Body of pancreas (tissue), 4 donors: ENCODE measurements around the gene PAX2. TPM values are rescaled to one million over a fixed set of nuclear protein-coding genes. Genes with fewer than 3 reads are reported as not detected.

Experiments
- ATAC-seq: fragments of 150-250 bp; one replicate; pipeline ENCODE4 v1.9.1; 2016
- DNase-seq, 4 donors: peaks; one replicate each; pipeline ENCODE4 v3.0.0-alpha.2; 2019
- H3K27ac ChIP-seq, 4 donors: fragments of 200-600 bp; sonication (generic); 1 replicate in 3 of 4; 2 replicates in 1 of 4; pipeline versions ENCODE4 v1.5.1 to v1.6.1; 2016 to 2019; ENCODE audit warnings: mild to moderate bottlenecking in 1 of 4, mixed read lengths in 1 of 4, moderate library complexity in 1 of 4
- H3K27me3 ChIP-seq, 2 donors: fragments of 200-600 bp; sonication (generic); one replicate each; pipeline ENCODE4 v1.6.0; 2016; ENCODE audit warnings: mild to moderate bottlenecking in 1 of 2
- H3K36me3 ChIP-seq, 2 donors: fragments of 200-600 bp; sonication (generic); replicated peaks in 1 of 2; 2 replicates each; pipeline ENCODE4 v1.5.1; 2016; ENCODE audit warnings: low read depth in 2 of 2; ENCODE audit not compliant: insufficient read depth in 1 of 2
- H3K4me1 ChIP-seq: fragments of 200-600 bp; sonication (generic); one replicate; pipeline ENCODE4 v1.6.0; 2016
- H3K4me3 ChIP-seq, 2 donors: fragments of 200-600 bp; sonication (generic); 1 replicate in 1 of 2; 2 replicates in 1 of 2; pipeline ENCODE4 v1.5.1; 2016 to 2019
- H3K9me3 ChIP-seq, 3 donors: fragments of 200-600 bp; sonication (generic); 1 replicate in 2 of 3; 2 replicates in 1 of 3; pipeline ENCODE4 v1.5.1; 2016
- POLR2A ChIP-seq, 3 donors: fragments of 450-650 bp; IDR thresholded peaks; one replicate each; pipeline ENCODE4 v1.6.1; 2016; ENCODE audit warnings: antibody characterized with exemption in 3 of 3, mild to moderate bottlenecking in 2 of 3
- WGBS, 2 donors: methylation state at CpG; one replicate each; pipeline ENCODE4 v1.1.5; 2017; 5-methylcytosine and 5-hydroxymethylcytosine counted together
- intact Hi-C: fragments of 100-400 bp; cut with DNase I; formaldehyde crosslinking; loops from one replicate; pipeline ENCODE4 v1.15.1; 2023
- total RNA-seq, 2 donors: library from RNA; depleted of rRNA; stranded (reverse); fragments of >200 nt; gene quantifications; one replicate each; pipeline ENCODE4 v1.1.0, GENCODE V29; 2016
- TF ChIP-seq, protein P1 (sequence below), 7 experiments: fragments of 450-650 bp in 4 of 7; fragments of 200-600 bp in 3 of 7; sonication (generic) in 3 of 7; IDR thresholded peaks; one replicate each; pipeline ENCODE4 v1.5.1; 2016 to 2019; ENCODE audit warnings: antibody characterized with exemption in 7 of 7

Gene PAX2
- total RNA-seq, 2 donors from 2014 or later: under 0.01 TPM; not detected in 1

DNA sequence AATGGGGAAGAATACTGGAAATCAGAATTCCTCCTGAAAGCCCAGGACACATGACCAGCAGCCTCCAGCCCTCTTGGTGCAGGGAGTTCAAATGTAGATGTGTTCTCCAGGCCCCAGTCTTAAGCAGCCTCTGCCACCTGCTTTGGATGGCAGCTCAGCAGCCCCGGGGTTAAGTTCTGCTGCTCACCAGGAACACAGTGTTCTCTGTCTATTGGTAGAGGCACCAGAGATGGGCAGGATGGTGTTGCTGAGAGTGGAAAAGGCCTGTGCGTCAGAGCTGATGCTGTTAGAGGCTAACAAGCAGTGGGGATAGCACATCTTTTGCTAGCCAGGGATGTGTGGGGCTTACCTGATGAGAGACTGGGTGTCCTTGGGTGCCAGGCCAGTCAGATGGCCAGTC, 56.8 kb downstream of the PAX2 start:
- intact Hi-C loops: no loop called here
- 75% methylated on average over 2 of the region's 2 CpGs; no CpG with 5 or more reads in 1 of the 2 donors for WGBS, 2 donors
- ATAC-seq: no peak
- H3K9me3 ChIP-seq: no peaks in the 10 kb centered on the region
- H3K4me1 ChIP-seq: no peaks in the 10 kb centered on the region
- TF ChIP-seq, protein P1, sequence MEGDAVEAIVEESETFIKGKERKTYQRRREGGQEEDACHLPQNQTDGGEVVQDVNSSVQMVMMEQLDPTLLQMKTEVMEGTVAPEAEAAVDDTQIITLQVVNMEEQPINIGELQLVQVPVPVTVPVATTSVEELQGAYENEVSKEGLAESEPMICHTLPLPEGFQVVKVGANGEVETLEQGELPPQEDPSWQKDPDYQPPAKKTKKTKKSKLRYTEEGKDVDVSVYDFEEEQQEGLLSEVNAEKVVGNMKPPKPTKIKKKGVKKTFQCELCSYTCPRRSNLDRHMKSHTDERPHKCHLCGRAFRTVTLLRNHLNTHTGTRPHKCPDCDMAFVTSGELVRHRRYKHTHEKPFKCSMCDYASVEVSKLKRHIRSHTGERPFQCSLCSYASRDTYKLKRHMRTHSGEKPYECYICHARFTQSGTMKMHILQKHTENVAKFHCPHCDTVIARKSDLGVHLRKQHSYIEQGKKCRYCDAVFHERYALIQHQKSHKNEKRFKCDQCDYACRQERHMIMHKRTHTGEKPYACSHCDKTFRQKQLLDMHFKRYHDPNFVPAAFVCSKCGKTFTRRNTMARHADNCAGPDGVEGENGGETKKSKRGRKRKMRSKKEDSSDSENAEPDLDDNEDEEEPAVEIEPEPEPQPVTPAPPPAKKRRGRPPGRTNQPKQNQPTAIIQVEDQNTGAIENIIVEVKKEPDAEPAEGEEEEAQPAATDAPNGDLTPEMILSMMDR (IDR thresholded peaks at IDR 0.05): no peak
- TF ChIP-seq POLR2A (IDR thresholded peaks at IDR 0.05): no peak
- no peak overlapping the region for H3K27ac ChIP-seq
- no peak for DNase-seq
- H3K36me3 ChIP-seq: no peaks in the 10 kb centered on the region
- no peak overlapping the region for H3K4me3 ChIP-seq
- H3K27me3 ChIP-seq: no peaks in the 10 kb centered on the region

DNA sequence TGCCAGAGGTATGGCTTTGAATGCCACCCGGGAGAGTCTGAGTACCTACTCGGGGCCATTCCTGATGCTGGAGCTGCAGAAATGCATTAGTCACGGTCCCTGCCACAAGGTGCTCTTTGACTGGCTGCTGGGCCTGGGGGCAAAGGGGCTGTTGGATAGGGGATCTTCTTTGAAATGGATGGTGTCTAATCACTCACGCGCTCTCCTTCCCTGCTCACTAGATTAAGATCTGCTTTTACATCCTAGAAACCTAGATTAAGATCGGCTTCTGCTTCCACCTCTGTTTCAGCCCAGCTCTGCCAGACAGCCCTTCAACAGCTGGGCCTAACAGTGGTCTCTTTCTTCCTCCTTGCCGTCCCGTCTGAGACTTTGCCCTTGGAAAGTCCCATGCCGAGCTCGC, 57.2 kb downstream of the PAX2 start:
- Histone ChIP-seq H3K27ac (no peak overlapping the region), H3K9me3 (no peaks in the 10 kb centered on the region), H3K27me3 (no peaks in the 10 kb centered on the region), H3K4me1 (no peaks in the 10 kb centered on the region), H3K4me3 (no peak overlapping the region), H3K36me3 (no peaks in the 10 kb centered on the region)
- no peak for ATAC-seq
- no peak for TF ChIP-seq POLR2A (IDR thresholded peaks at IDR 0.05)
- TF ChIP-seq, protein P1 (IDR thresholded peaks at IDR 0.05): no peak
- 67 to 69% methylated on average over 7 to 10 of the region's 10 CpGs for WGBS, 2 donors
- intact Hi-C loops: no loop called here
- no peak for DNase-seq

DNA sequence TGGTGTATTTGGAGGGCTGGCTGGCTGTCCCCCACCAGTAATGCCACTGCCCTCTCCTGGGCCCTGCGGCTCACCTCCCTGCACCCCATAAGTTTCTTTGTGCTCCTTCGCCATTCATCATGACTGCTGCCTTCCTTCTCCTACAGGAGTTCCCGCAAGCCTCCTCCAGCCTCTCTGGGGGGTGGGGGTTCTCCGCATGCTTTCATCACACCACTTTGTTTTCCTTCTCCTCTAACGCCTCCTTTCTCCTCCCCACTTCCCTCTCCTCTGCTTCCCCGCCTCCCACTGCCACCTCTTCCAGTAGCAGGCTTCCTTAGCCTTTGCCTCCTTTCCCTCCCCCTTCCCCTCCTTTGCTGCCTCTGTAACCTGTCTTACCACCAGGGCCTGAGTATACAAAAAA, 58.1 kb downstream of the PAX2 start:
- intact Hi-C loops: no loop called here
- Histone ChIP-seq H3K27me3 (no peaks in the 10 kb centered on the region), H3K9me3 (no peaks in the 10 kb centered on the region), H3K4me1 (no peaks in the 10 kb centered on the region), H3K27ac (no peak overlapping the region), H3K4me3 (no peak overlapping the region), H3K36me3 (no peaks in the 10 kb centered on the region)
- no peak for ATAC-seq
- TF ChIP-seq, protein P1 (IDR thresholded peaks at IDR 0.05): no peak
- TF ChIP-seq POLR2A (IDR thresholded peaks at IDR 0.05): no peak
- no peak for DNase-seq
- WGBS, 2 donors: 65 to 66% methylated on average over 6 of the region's 6 CpGs

DNA sequence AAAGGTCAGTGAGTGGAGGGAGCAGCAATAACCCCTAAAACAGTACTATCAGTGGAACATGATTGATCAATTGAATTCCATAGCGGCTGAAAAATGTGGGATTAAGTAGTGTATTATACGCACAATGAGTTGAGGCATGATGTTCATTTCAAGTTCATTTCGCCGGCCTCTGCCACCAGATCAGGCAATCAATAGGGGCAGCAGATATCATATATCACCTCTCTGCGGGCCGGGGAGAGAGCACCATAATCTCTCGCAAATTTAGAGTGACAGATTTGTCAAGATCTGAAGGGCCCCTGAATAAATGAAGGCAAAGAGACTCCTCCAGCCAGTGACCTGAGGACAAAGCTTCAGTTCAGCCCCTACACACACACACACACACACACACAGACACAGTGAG, 58.5 kb downstream of the PAX2 start:
- TF ChIP-seq, protein P1 (IDR thresholded peaks at IDR 0.05): no peak
- TF ChIP-seq POLR2A (IDR thresholded peaks at IDR 0.05): no peak
- H3K4me3 ChIP-seq: no peak overlapping the region
- H3K27ac ChIP-seq: no peak overlapping the region
- intact Hi-C loops: no loop called here
- H3K9me3 ChIP-seq: no peaks in the 10 kb centered on the region
- H3K36me3 ChIP-seq: no peaks in the 10 kb centered on the region
- H3K27me3 ChIP-seq: no peaks in the 10 kb centered on the region
- ATAC-seq: no peak
- no peak for DNase-seq
- H3K4me1 ChIP-seq: no peaks in the 10 kb centered on the region
- 36 to 53% methylated on average over 7 of the region's 7 CpGs for WGBS, 2 donors

DNA sequence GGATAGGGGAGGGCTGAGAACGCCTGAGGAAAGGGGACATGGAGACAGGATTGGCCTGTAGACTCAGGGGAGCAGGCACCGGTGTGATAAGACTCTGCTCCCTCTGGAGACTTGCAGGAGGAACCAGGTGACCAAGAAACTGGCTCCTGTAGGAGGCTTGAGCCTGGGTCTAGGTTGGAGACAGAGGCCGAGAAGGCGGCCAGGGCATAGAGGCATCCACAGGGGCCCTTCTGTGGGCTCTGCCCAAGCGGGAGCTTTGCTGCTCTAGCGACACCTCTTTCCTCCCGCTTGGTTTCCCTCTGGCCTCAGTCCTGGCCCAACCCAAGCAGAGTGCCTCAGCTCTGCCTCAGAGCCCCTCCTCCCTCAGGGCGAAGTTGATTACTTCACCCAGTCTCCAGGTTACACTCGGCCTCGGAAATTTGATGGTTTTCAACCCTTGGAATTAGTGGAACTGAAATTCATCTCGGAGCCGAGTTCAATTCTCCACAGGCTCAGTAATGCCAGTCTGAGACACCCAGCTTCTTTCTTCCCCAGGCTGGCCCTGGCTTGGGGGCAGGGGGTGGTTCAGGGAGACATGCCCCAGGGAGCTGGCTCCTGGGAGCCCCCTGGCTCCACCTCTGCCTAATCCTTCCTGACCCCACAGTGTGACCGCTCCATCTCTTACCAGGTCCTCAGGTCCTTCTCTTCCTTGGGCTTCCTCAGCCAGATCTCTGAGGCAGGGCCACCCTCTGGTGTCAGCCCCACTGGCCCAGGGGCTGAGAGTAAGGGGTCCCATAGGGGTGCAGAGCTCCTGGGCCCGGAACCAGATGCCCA, 60.4 kb downstream of the PAX2 start:
- Histone ChIP-seq H3K27me3 (no peaks in the 10 kb centered on the region), H3K27ac (no peak overlapping the region), H3K9me3 (no peaks in the 10 kb centered on the region), H3K36me3 (no peaks in the 10 kb centered on the region), H3K4me1 (peaks cover 4% of the 10 kb centered on the region), H3K4me3 (no peak overlapping the region)
- DNase-seq: no peak
- 76 to 80% methylated on average over 13 to 14 of the region's 14 CpGs for WGBS, 2 donors
- intact Hi-C loops: no loop called here
- ATAC-seq: no peak
- TF ChIP-seq, protein P1 (IDR thresholded peaks at IDR 0.05): no peak
- no peak for TF ChIP-seq POLR2A (IDR thresholded peaks at IDR 0.05)
